GM21447 (cell line): ENCODE measurements around the gene ZNF860.
"Not testable (repeated sequence)": the region's sequence is repeated elsewhere in the genome, so short reads cannot be mapped to it uniquely, and the experiment has no call there.

Experiments used
- ATAC-seq: cut with Tn5 transposase; IDR thresholded peaks from one replicate; pipeline ENCODE4 v1.9.1; 2021; ENCODE audit not compliant: unreplicated experiment

Gene ZNF860

DNA sequence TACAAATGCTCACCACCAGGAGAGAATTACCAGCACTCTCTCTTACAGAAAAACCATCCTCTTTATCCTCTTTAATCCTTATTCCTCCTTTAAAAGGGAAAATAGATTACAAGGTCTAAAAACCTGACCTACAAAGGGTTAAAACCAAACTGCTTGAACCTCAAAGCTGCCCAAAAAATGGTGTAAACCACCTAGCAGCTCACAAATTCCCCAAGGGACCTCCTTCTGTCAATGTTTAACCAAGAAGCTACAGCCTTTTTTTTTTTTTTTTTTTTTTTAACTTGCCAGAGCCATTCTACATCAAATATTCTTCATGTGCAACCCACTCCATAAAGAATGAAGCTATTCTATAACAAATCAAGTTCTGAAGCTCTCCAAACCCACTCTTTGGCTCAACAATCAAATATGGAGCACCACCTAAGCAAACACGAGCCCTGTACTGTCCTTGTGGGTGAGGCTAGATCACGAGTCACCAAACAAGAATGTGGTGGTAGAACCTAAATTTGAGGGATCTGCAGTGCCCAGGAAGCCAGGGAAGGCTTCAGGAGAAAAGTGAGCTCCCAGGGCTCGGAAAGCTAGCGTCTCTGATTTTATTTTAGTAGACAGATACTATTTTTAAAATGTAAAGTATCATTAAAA lies 20.6 kb upstream of the ZNF860 start:
- no peak for ATAC-seq

DNA sequence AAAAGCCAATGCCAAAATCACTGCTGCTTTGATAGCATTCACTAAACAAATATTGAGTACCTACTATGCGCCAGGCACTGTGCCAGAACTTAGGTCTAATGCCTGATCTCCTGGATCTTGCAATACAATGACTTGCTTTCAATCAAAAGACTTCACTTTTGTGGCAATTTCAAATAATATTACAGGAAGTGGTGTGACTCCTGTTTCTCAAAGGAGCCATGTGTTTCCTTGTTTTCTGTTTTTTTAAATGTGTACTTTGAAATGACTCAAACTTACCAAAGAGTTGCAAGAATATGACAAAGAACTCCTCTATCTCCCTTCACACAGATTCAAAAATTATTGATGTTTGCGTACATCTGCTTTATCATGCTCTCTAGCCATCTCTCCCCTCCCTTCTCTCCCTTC lies 18.7 kb upstream of the ZNF860 start:
- ATAC-seq: no peak

DNA sequence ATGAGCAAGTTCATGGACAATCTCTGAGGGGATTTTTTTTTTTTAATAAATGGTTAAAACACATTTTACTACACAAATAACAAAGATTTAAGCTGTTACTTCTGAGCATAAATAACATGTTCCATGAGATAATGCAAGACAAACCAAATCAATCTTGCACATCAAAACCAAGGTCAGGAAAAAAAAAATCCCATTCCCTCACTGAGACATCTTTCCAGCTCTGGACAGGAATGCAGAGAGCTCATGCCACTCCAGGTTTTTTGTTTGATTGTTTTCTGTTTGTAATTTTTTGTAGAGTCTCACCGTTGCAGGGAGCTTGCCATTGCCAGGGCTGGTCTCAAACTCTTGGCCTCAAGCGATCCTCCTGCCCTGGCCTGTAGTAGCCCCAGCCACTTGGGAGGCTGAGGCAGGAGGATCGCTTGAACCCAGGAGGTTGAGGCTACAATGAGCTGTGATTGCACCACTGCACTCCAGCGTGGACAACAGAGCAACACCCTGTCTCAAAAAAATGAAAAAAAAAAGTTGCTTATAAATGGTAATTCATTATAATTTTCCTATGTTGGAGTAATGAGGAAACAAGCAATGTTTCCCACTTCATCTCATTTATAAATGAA lies 14.5 kb upstream of the ZNF860 start:
- ATAC-seq: no peak

GRCh38 chr3:31967592-31967991 lies 14.0 kb upstream of the ZNF860 start:
- no peak for ATAC-seq

GRCh38 chr3:31968369-31968926 lies 13.1 kb upstream of the ZNF860 start:
- no peak for ATAC-seq

GRCh38 chr3:31968927-31969418 lies 12.6 kb upstream of the ZNF860 start:
- no peak for ATAC-seq

GRCh38 chr3:31971607-31972006 lies 9.9 kb upstream of the ZNF860 start:
- ATAC-seq: no peak

GRCh38 chr3:31973081-31973480 lies 8.5 kb upstream of the ZNF860 start:
- no peak for ATAC-seq

DNA sequence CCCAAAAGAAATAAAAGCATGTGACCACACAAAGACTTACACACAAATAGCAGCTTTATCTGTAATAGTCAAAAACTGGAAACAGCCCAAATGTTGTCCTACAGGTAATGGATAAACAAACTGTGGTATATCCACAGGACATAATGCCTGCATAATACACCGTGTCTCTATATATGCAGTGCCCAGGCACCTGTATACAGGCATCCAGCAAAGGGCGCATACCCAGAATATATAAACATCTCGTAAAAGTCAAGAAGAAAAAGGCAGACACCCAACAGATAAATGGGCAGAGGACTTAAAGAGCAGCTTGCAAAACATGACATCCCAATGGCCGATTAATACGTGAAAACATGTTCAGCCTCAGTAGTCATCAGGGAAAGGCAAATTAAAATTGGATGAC lies 7.7 kb upstream of the ZNF860 start:
- ATAC-seq: no peak

GRCh38 chr3:31974471-31974870 lies 7.1 kb upstream of the ZNF860 start:
- ATAC-seq: no peak

- no peak for ATAC-seq
Observed at GRCh38 chr3:31974964-31975363, 6.6 kb upstream of the ZNF860 start.

GRCh38 chr3:31976302-31976701 lies 5.2 kb upstream of the ZNF860 start:
- no peak for ATAC-seq

DNA sequence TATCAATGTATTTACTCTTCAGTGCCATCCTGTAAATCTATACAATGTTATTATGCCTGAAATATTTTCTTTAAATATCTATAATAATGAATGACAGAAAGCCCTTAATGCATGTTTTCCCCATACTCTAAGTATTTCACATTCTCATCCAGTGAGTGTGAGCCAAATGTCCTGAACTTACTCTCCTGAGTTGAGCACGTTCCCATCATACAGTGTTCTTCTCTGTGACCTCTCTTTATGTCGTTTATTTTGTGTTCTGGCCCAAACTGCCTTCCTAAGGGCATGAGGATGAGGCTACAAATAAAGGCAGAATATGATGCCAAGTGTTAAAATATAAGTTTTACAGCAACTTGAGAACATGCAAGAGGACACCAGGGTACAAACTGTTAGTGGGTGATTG lies 3.8 kb upstream of the ZNF860 start:
- ATAC-seq: no peak

DNA sequence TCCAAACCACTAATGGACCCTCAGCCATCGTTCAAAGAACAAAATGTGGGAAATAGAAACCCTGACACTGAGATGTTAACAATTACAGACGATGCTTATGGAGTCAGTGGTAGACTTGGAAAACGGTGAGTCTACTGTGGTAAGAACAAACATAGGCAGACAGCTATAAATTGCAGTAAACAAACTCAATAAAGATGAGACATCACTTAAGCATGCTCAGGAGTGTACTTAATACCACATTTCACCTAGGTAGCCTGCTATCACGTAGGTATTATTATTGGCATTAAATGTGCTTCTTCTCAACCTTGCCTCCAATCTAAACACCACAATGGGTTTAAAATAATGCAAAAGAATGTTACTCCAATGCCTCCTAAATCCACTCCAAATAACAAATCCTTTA lies 3.0 kb upstream of the ZNF860 start:
- no peak for ATAC-seq

DNA sequence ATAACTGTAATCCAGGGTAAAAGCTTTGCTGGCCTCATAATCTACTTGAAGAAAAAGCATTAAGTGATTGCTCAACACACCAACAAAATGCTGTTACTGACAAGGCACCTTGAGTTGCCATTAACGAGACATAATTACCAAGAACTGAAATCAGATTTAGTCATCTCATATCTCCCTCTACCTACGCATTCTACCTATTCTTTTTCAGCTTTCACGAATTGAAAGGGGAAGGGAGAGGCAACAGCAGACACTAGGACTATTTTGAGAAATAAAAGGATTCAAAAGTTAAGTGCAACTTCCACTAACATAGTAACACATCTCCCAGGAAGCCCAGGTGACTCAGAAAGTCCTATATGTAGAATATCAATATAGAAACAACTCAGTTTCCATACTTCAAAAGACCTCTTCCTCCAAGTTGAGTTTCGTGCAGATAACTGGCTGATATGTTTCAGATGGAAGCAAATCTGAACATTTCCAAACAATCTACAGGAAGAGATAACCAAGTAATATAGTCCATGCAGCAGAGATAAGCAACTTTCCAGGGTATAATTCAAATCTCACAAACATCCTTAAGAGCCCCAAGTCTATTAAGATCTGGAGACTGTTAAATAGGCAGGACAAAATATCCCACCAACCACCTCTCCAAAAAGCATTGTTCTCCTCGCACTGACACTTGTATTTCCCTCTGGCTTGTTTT lies 2.4 kb upstream of the ZNF860 start:
- ATAC-seq: no peak

DNA sequence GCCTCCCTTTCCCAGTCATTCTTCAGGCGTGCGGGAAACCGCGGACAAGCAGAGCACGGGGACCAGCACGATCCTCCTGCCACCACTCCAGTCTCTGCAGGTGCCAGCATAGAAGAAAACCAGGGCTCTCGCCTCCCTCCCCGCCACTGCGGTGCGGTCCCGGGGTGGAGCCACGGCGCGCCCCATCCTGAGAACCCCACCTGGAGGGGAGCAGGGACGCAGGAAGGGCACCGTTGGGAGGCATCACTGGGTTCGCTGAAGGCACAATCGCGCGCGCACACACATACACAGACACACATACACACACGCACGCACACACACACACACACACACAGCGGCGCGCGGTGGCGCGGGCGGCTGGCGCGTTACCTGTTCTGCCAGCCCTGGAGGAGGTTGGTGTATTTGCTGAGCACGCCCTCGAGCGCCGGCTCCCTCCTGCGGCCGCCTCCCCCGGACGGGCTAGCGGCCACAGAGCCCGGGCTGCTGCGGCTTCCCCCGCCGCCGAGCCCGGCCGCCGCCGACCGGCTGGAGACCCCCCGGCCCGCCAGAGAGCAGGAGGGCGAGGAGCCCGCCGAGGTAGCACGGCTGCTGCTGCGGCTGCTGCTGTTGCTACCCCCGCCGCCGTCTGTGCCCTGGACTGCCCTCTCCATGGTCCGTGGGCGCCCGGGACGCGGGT lies 882 bp upstream of the ZNF860 start:
- ATAC-seq: peak; percentile 45

GRCh38 chr3:31984321-31984720 lies 2.8 kb downstream of the ZNF860 start:
- no peak for ATAC-seq

DNA sequence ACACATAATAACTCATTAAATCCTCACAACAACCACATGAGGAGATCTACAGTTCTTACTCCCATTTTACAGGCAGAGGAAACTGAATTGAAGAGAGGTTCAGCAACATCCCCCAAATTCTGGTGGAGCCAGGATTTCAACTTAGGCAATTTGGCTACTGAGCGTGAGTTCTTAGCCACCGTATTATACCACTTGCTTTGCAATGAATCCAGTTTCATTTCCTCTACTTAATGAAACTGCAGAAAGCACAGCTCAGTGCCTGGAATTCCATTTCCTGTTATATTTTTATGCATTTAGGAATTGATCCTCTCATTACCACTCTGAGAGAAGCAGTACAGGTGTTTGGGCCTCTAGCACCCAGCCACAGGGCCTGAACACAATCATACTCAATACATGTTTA lies 4.3 kb downstream of the ZNF860 start:
- no peak for ATAC-seq

GRCh38 chr3:31988271-31988670 lies 6.7 kb downstream of the ZNF860 start:
- no peak for ATAC-seq

DNA sequence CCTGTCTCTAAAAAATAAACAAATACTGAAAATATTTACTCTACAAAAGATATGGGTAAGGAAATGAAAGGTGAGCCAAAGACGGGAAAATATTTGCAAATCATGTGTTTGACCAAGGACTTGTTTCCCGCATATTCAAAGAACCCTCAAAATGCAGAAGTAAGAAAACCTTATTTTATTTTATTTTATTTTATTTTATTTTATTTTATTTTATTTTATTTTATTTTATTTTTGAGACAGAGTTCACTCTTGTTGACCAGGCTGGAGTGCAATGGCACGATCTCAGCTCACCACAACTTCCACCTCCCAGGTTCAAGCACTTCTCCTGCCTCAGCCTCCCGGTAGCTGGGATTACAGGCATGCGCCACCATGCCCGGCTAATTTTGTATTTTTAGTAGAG lies 11.4 kb downstream of the ZNF860 start:
- not testable (repeated sequence) for ATAC-seq

- no peak for ATAC-seq
Observed at GRCh38 chr3:31993843-31994242, 12.3 kb downstream of the ZNF860 start.
